Measurements from ENCODE around the gene VSIG8. TPM values are rescaled to one million over a fixed set of nuclear protein-coding genes. Genes with fewer than 3 reads are reported as not detected.

Gene VSIG8
- total RNA-seq, 1 experiment from 2014 or later = not detected

GRCh38 chr1:159857889-159858288, 4.6 kb downstream of the VSIG8 start:
- Histone ChIP-seq H3K4me1 (ENCODE audit: control insufficient read depth in 1 of 2, insufficient read depth in 2 of 2, low read length in 2 of 2) (peaks cover 21 to 32% of the 10 kb centered on the region in 2 experiments), H3K4me3 (replicated peaks in 1 of 2; ENCODE audit: low read depth in 1 of 2, low read length in 2 of 2) (no peak overlapping the region), H3K4me2 (ENCODE audit: low read length) (no peak overlapping the region), H3K9me3 (ENCODE audit: control insufficient read depth in 1 of 2, insufficient read depth in 1 of 2, low read depth in 1 of 2, low read length in 2 of 2) (no peaks in the 10 kb centered on the region), H3K27ac (ENCODE audit: low read depth, low read length) (no peak overlapping the region), H3K9ac (ENCODE audit: low read length) (no peak overlapping the region), H3K79me2 (ENCODE audit: insufficient read depth, low read length) (no peaks in the 10 kb centered on the region), H2AFZ (ENCODE audit: low read depth, low read length, poor library complexity, severe bottlenecking) (no peak overlapping the region), H4K20me1 (ENCODE audit: insufficient read depth) (no peaks in the 10 kb centered on the region), H3K9me2 (ENCODE audit: insufficient read depth) (no peaks in the 10 kb centered on the region), H3K27me3 (ENCODE audit: insufficient read depth, low read length) (no peaks in the 10 kb centered on the region), H3K36me3 (ENCODE audit: control insufficient read depth in 1 of 2, insufficient read depth in 2 of 2, low read length in 2 of 2) (no peaks in the 10 kb centered on the region)
- no peak for ATAC-seq
- BruUV-seq (replicated peaks) = no TSS peak
- ChIA-PET RAD21 (ENCODE audit: low non-redundant PET in 1 of 2, low total read pairs in 2 of 2, uncharacterized antibody in 2 of 2, unreplicated experiment in 2 of 2) (no interaction called here), CTCF (no interaction called here), POLR2A (no interaction called here)
- DNase-seq (ENCODE audit: low read depth, low spot score) = no peak
- TF ChIP-seq FOSL1 (IDR thresholded peaks at IDR 0.05; ENCODE audit: low read depth) (no peak), ELF1 (IDR thresholded peaks at IDR 0.05; ENCODE audit: borderline replicate concordance, low read depth) (no peak), CBX3 (IDR thresholded peaks at IDR 0.05; ENCODE audit: low read depth) (no peak), YY1 (IDR thresholded peaks at IDR 0.05; ENCODE audit: extremely low read depth, insufficient replicate concordance, low read depth, low read length) (no peak)
- intact Hi-C loops (cut with micrococcal nuclease) = no loop called here

- POLR2A ChIA-PET = interaction anchor here (0.6 to 1.4 kb wide), 2 partner anchors 12 to 79 kb away, joined by 3 read pairs; no protein-coding TSS in a partner anchor
- H3K4me2 ChIP-seq (ENCODE audit: low read length) = peak overlapping the region; percentile 62
- intact Hi-C loops (cut with micrococcal nuclease) = no loop called here
- no peaks in the 10 kb centered on the region for H4K20me1 ChIP-seq (ENCODE audit: insufficient read depth)
- no peak overlapping the region for H3K27ac ChIP-seq (ENCODE audit: low read depth, low read length)
- RAD21 ChIA-PET (ENCODE audit: low non-redundant PET in 1 of 2, low total read pairs in 2 of 2, uncharacterized antibody in 2 of 2, unreplicated experiment in 2 of 2) = no interaction called here
- H3K36me3 ChIP-seq (ENCODE audit: control insufficient read depth in 1 of 2, insufficient read depth in 2 of 2, low read length in 2 of 2) = no peaks in the 10 kb centered on the region
- H3K79me2 ChIP-seq (ENCODE audit: insufficient read depth, low read length) = no peaks in the 10 kb centered on the region
- TF ChIP-seq EZH2phosphoT487 (IDR thresholded peaks at IDR 0.05; ENCODE audit: borderline replicate concordance) (no peak), EGR1 (IDR thresholded peaks at IDR 0.05; ENCODE audit: low read depth) (no peak), TCF7L2 (IDR thresholded peaks at IDR 0.05; ENCODE audit: borderline replicate concordance, extremely low read depth, insufficient read depth, insufficient read length) (no peak)
- H2AFZ ChIP-seq (ENCODE audit: low read depth, low read length, poor library complexity, severe bottlenecking) = no peak overlapping the region
- no peaks in the 10 kb centered on the region for H3K9me3 ChIP-seq (ENCODE audit: control insufficient read depth in 1 of 2, insufficient read depth in 1 of 2, low read depth in 1 of 2, low read length in 2 of 2)
- H3K27me3 ChIP-seq (ENCODE audit: insufficient read depth, low read length) = no peaks in the 10 kb centered on the region
- ATAC-seq = no peak
- H3K4me1 ChIP-seq (ENCODE audit: control insufficient read depth in 1 of 2, insufficient read depth in 2 of 2, low read length in 2 of 2) = peaks cover 21 to 32% of the 10 kb centered on the region in 2 experiments
- no peak for DNase-seq (ENCODE audit: low read depth, low spot score)
- H3K4me3 ChIP-seq (replicated peaks in 1 of 2; ENCODE audit: low read depth in 1 of 2, low read length in 2 of 2) = no peak overlapping the region
- no peak overlapping the region for H3K9ac ChIP-seq (ENCODE audit: low read length)
- H3K9me2 ChIP-seq (ENCODE audit: insufficient read depth) = no peaks in the 10 kb centered on the region
- CTCF ChIA-PET = interaction anchor here (1.3 kb wide), 1 partner anchor 58 kb away, joined by 4 read pairs; no protein-coding TSS in a partner anchor
- no TSS peak for BruUV-seq (replicated peaks)
Measured at GRCh38 chr1:159856576-159856975, 5.9 kb downstream of the VSIG8 start.
